Osteoblast (primary cell): ENCODE measurements around the gene DNAJC12. TPM values are rescaled to one million over a fixed set of nuclear protein-coding genes. Genes with fewer than 3 reads are reported as not detected.
"Not testable (repeated sequence)": the region's sequence is repeated elsewhere in the genome, so short reads cannot be mapped to it uniquely, and the experiment has no call there.

Source experiments
- DNase-seq: peaks from one replicate; pipeline ENCODE4 v3.0.0; 2011; ENCODE audit warnings: low spot score, mixed read lengths; ENCODE audit not compliant: insufficient read length; ENCODE audit errors: missing footprints
- H2AFZ ChIP-seq: 2 replicates; pipeline ENCODE4 v1.6.0; 2011; ENCODE audit warnings: mild to moderate bottlenecking, low read length
- H3K27ac ChIP-seq: 2 replicates; pipeline ENCODE4 v1.5.1; 2011; ENCODE audit warnings: mild to moderate bottlenecking, low read depth, low read length, moderate library complexity
- H3K27me3 ChIP-seq: 2 replicates; pipeline ENCODE4 v1.6.0; 2012; ENCODE audit warnings: mild to moderate bottlenecking, control low read depth, inconsistent platforms, low read length, moderate library complexity; ENCODE audit not compliant: insufficient read depth
- H3K36me3 ChIP-seq: 2 replicates; pipeline ENCODE4 v1.5.1; 2011; ENCODE audit warnings: mild to moderate bottlenecking, low read length, control low read depth, moderate library complexity; ENCODE audit not compliant: insufficient read depth
- H3K4me1 ChIP-seq: 2 replicates; pipeline ENCODE4 v1.5.1; 2011; ENCODE audit warnings: mild to moderate bottlenecking, low read length, control low read depth, moderate library complexity; ENCODE audit not compliant: insufficient read depth
- H3K4me2 ChIP-seq: 2 replicates; pipeline ENCODE4 v1.6.0; 2011; ENCODE audit warnings: mild to moderate bottlenecking, low read length; ENCODE audit not compliant: insufficient read depth
- H3K4me3 ChIP-seq: fragments of 200-600 bp; sonication (generic); 3 replicates; pipeline ENCODE4 v1.5.1; 2012; ENCODE audit warnings: mild to moderate bottlenecking, low read length, inconsistent platforms; ENCODE audit not compliant: insufficient read depth
- H3K79me2 ChIP-seq: 2 replicates; pipeline ENCODE4 v1.6.0; 2012; ENCODE audit warnings: mild to moderate bottlenecking, low read length, control low read depth, inconsistent platforms; ENCODE audit not compliant: insufficient read depth
- H3K9me3 ChIP-seq: 2 replicates; pipeline ENCODE4 v1.5.1; 2011; ENCODE audit warnings: low read depth, low read length, control low read depth
- H4K20me1 ChIP-seq: 2 replicates; pipeline ENCODE4 v1.6.0; 2012; ENCODE audit warnings: mild to moderate bottlenecking, low read length, control low read depth; ENCODE audit not compliant: insufficient read depth
- CTCF ChIP-seq: IDR thresholded peaks from 2 replicates; pipeline ENCODE4 v1.5.1; 2011; ENCODE audit warnings: mild to moderate bottlenecking, low read depth, low read length, moderate library complexity; ENCODE audit errors: extremely low read depth
- total RNA-seq: library from RNA; depleted of rRNA; stranded (reverse); fragments of >200 nt; gene quantifications from 2 replicates; pipeline ENCODE4 v1.2.3, GENCODE V29; 2012

Gene DNAJC12
- total RNA-seq, 1 donor = 4.0 TPM

GRCh38 chr10:67883710-67884312 lies 45.8 kb upstream of the DNAJC12 start:
- Histone ChIP-seq H3K4me2 (peak overlapping the region; percentile 88), H2AFZ (peak overlapping the region; percentile 88), H3K36me3 (peaks cover 19% of the 10 kb centered on the region), H3K27me3 (no peaks in the 10 kb centered on the region), H3K27ac (peak overlapping the region; percentile 59), H3K4me1 (peaks cover 5% of the 10 kb centered on the region), H4K20me1 (peaks cover 5% of the 10 kb centered on the region), H3K4me3 (peak overlapping the region; percentile 85), H3K9me3 (no peaks in the 10 kb centered on the region), H3K79me2 (peaks cover 33% of the 10 kb centered on the region)
- no peak for TF ChIP-seq CTCF
- peak; percentile 66 for DNase-seq

GRCh38 chr10:67878133-67878532 lies 40.1 kb upstream of the DNAJC12 start:
- H3K79me2 ChIP-seq = no peaks in the 10 kb centered on the region
- H2AFZ ChIP-seq = no peak overlapping the region
- no peak overlapping the region for H3K4me2 ChIP-seq
- no peaks in the 10 kb centered on the region for H4K20me1 ChIP-seq
- no peaks in the 10 kb centered on the region for H3K4me1 ChIP-seq
- DNase-seq = no peak
- no peaks in the 10 kb centered on the region for H3K27me3 ChIP-seq
- H3K9me3 ChIP-seq = no peaks in the 10 kb centered on the region
- no peak for TF ChIP-seq CTCF
- H3K36me3 ChIP-seq = no peaks in the 10 kb centered on the region
- H3K27ac ChIP-seq = no peak overlapping the region
- no peak overlapping the region for H3K4me3 ChIP-seq

GRCh38 chr10:67877421-67877820 lies 39.4 kb upstream of the DNAJC12 start:
- not testable (repeated sequence) for H3K4me1 ChIP-seq, H3K79me2 ChIP-seq, H3K27me3 ChIP-seq, H3K4me2 ChIP-seq, H2AFZ ChIP-seq, H3K27ac ChIP-seq, H3K4me3 ChIP-seq, H4K20me1 ChIP-seq, H3K36me3 ChIP-seq, DNase-seq, H3K9me3 ChIP-seq

GRCh38 chr10:67875340-67876238 lies 37.6 kb upstream of the DNAJC12 start:
- no peak overlapping the region for H2AFZ ChIP-seq
- no peak for TF ChIP-seq CTCF
- no peaks in the 10 kb centered on the region for H3K79me2 ChIP-seq
- H3K36me3 ChIP-seq = no peaks in the 10 kb centered on the region
- DNase-seq = no peak
- no peaks in the 10 kb centered on the region for H4K20me1 ChIP-seq
- no peak overlapping the region for H3K27ac ChIP-seq
- H3K9me3 ChIP-seq = no peaks in the 10 kb centered on the region
- no peaks in the 10 kb centered on the region for H3K27me3 ChIP-seq
- no peak overlapping the region for H3K4me2 ChIP-seq
- H3K4me1 ChIP-seq = no peaks in the 10 kb centered on the region
- no peak overlapping the region for H3K4me3 ChIP-seq
